GM06990 (cell line): ENCODE data around the gene GSTM4.
A peak's percentile ranks its signal among the peaks of the same experiment; 100 is the strongest.

Source experiments
- DNase-seq: peaks from one replicate; pipeline ENCODE4 v3.0.0-alpha.2; 2011; ENCODE audit not compliant: insufficient read length; ENCODE audit errors: extremely low read depth
- H3K27me3 ChIP-seq: replicated peaks from 2 replicates; pipeline ENCODE4 v1.6.0; 2011; ENCODE audit warnings: low read length; ENCODE audit not compliant: control insufficient read depth, insufficient read depth
- H3K36me3 ChIP-seq: 2 replicates; pipeline ENCODE4 v1.5.1; 2011; ENCODE audit warnings: low read length; ENCODE audit not compliant: control insufficient read depth, insufficient read depth
- H3K4me3 ChIP-seq: replicated peaks from 2 replicates; pipeline ENCODE4 v1.5.1; 2011; ENCODE audit warnings: low read depth, mild to moderate bottlenecking, control low read depth, low read length
- CTCF ChIP-seq: IDR thresholded peaks from 2 replicates; pipeline ENCODE4 v1.5.1; 2011; ENCODE audit warnings: low read length, control low read depth, mild to moderate bottlenecking, inconsistent platforms; ENCODE audit not compliant: insufficient read depth, poor library complexity, severe bottlenecking

Gene GSTM4

GRCh38 chr1:109631513-109632505 is 24.1 kb upstream of the GSTM4 start:
- no peaks in the 10 kb centered on the region for H3K27me3 ChIP-seq
- no peak overlapping the region for H3K4me3 ChIP-seq
- DNase-seq: no peak
- peaks cover 39% of the 10 kb centered on the region for H3K36me3 ChIP-seq
- TF ChIP-seq CTCF: no peak

GRCh38 chr1:109632671-109633346 is 23.1 kb upstream of the GSTM4 start:
- no peak overlapping the region for H3K4me3 ChIP-seq
- TF ChIP-seq CTCF: no peak
- peaks cover 30% of the 10 kb centered on the region for H3K36me3 ChIP-seq
- H3K27me3 ChIP-seq: no peaks in the 10 kb centered on the region
- no peak for DNase-seq

GRCh38 chr1:109634292-109634691 is 21.6 kb upstream of the GSTM4 start:
- no peak overlapping the region for H3K4me3 ChIP-seq

GRCh38 chr1:109634771-109635750 is 20.8 kb upstream of the GSTM4 start:
- TF ChIP-seq CTCF: peak; percentile 2
- Histone ChIP-seq H3K36me3 (peaks cover 14% of the 10 kb centered on the region), H3K27me3 (no peaks in the 10 kb centered on the region), H3K4me3 (no peak overlapping the region; the same call in 1 of the 2 replicates)
- no peak for DNase-seq

More at GRCh38 chr1:109634292-109634691, 21.6 kb upstream of the GSTM4 start:
- TF ChIP-seq CTCF: no peak
- H3K27me3 ChIP-seq: no peaks in the 10 kb centered on the region
- no peak for DNase-seq
- peaks cover 20% of the 10 kb centered on the region for H3K36me3 ChIP-seq

GRCh38 chr1:109635862-109636200 is 20.1 kb upstream of the GSTM4 start:
- no peak for TF ChIP-seq CTCF
- peaks cover 10% of the 10 kb centered on the region for H3K36me3 ChIP-seq
- H3K4me3 ChIP-seq: no peak overlapping the region
- DNase-seq: no peak
- no peaks in the 10 kb centered on the region for H3K27me3 ChIP-seq
